HepG2 (cell line): ENCODE measurements around the gene SLC45A1. TPM values are rescaled to one million over a fixed set of nuclear protein-coding genes. Genes with fewer than 3 reads are reported as not detected.

Source experiments
- HMG20B ChIP-seq: conservative IDR thresholded peaks from 2 replicates; pipeline ENCODE4 v1.6.1; 2016; ENCODE audit warnings: missing genetic modification reagents, missing compliant biosample characterization
- JUNB ChIP-seq: sonication (generic); formaldehyde crosslinking; IDR thresholded peaks from 2 replicates; pipeline ENCODE4 v1.8.0; 2022; ENCODE audit warnings: missing genetic modification reagents, mild to moderate bottlenecking, borderline replicate concordance
- KIAA2018 ChIP-seq: sonication (generic); formaldehyde crosslinking; IDR thresholded peaks from 2 replicates; pipeline ENCODE4 v1.5.0; 2020; ENCODE audit warnings: mild to moderate bottlenecking, missing genetic modification reagents, borderline replicate concordance
- MYC ChIP-seq: sonication (generic); formaldehyde crosslinking; IDR thresholded peaks from 2 replicates; pipeline ENCODE4 v1.9.0; 2021; ENCODE audit warnings: missing genetic modification reagents, borderline replicate concordance
- NFYB ChIP-seq: sonication (generic); formaldehyde crosslinking; IDR thresholded peaks from 2 replicates; pipeline ENCODE4 v1.4.0; 2020; ENCODE audit warnings: missing genetic modification reagents
- RAD21 ChIP-seq: fragments of 450-650 bp; formaldehyde crosslinking; IDR thresholded peaks from 2 replicates; pipeline ENCODE4 v1.5.0; 2020; ENCODE audit warnings: mild to moderate bottlenecking
- RAD51 ChIP-seq: fragments of 450-650 bp; IDR thresholded peaks from 2 replicates; pipeline ENCODE4 v1.6.1; 2016; ENCODE audit warnings: borderline replicate concordance
- SOX5 ChIP-seq: IDR thresholded peaks from 2 replicates; pipeline ENCODE4 v1.6.1; 2016; ENCODE audit warnings: borderline replicate concordance
- SP140L ChIP-seq: sonication (generic); formaldehyde crosslinking; IDR thresholded peaks from 2 replicates; pipeline ENCODE4 v1.4.0; 2020; ENCODE audit warnings: missing genetic modification reagents, borderline replicate concordance
- TAF1 ChIP-seq: sonication (generic); formaldehyde crosslinking; IDR thresholded peaks from 2 replicates; pipeline ENCODE4 v1.4.0; 2020; ENCODE audit warnings: missing genetic modification reagents
- TEAD3 ChIP-seq: optimal IDR thresholded peaks from 2 replicates; pipeline ENCODE3; 2016; ENCODE audit warnings: borderline replicate concordance
- TOE1 ChIP-seq: sonication (generic); formaldehyde crosslinking; IDR thresholded peaks from 2 replicates; pipeline ENCODE4 v1.4.0; 2020; ENCODE audit warnings: mild to moderate bottlenecking, missing genetic modification reagents
- YEATS2 ChIP-seq: sonication (generic); formaldehyde crosslinking; IDR thresholded peaks from 2 replicates; pipeline ENCODE4 v1.4.0; 2020; ENCODE audit warnings: missing genetic modification reagents, borderline replicate concordance
- ZNF432 ChIP-seq: sonication (generic); formaldehyde crosslinking; IDR thresholded peaks from 2 replicates; pipeline ENCODE4 v1.5.0; 2020; ENCODE audit warnings: missing genetic modification reagents, mild to moderate bottlenecking, borderline replicate concordance
- ZNF609 ChIP-seq: sonication (generic); formaldehyde crosslinking; IDR thresholded peaks from 2 replicates; pipeline ENCODE4 v1.4.0; 2020; ENCODE audit warnings: mild to moderate bottlenecking, missing genetic modification reagents, borderline replicate concordance
- ZNF772 ChIP-seq: sonication (generic); formaldehyde crosslinking; IDR thresholded peaks from 2 replicates; pipeline ENCODE4 v1.5.0; 2020; ENCODE audit warnings: mild to moderate bottlenecking, missing genetic modification reagents
- ZNF792 ChIP-seq: IDR thresholded peaks from 2 replicates; pipeline ENCODE4 v1.6.1; 2016
- polyA plus RNA-seq, 8 experiments: library from polyadenylated mRNA; depleted of rRNA in 3 of 8; stranded (reverse) in 7 of 8; unstranded in 1 of 8; fragments of >200 nt; fragmentation: Illumina TruSeq in 4 of 8; extraction: Trizol in 4 of 8; gene quantifications; 2 replicates each; pipeline versions ENCODE4 v1.2.1 to v1.2.3, GENCODE V29; 2011 to 2016; ENCODE audit warnings: low read depth in 4 of 8, missing spikeins in 1 of 8, mixed read lengths in 1 of 8; ENCODE audit not compliant: insufficient read depth in 1 of 8
- total RNA-seq, 5 experiments: library from RNA; depleted of rRNA; stranded (reverse); fragments of >200 nt; fragmentation: Illumina TruSeq; extraction: Trizol; gene quantifications; 2 replicates each; pipeline ENCODE4 v1.2.3, GENCODE V29; 2016; ENCODE audit warnings: low read depth in 1 of 5

SLC45A1 gene
- total and polyA plus RNA-seq, 2 of the 13 experiments (the other 11 are each of a cell fraction or from before 2014, with no cell fraction given): not detected

GRCh38 chr1:8315573-8316475 is 2.1 kb upstream of the SLC45A1 start (continued):
- TF ChIP-seq KIAA2018 (CRISPR knock-in tag): no peak
- TF ChIP-seq YEATS2 (CRISPR knock-in tag): peak; percentile 48; the same call in 1 of the 2 replicates
- no peak for TF ChIP-seq JUNB (CRISPR knock-in tag)
- no peak for TF ChIP-seq ZNF432 (CRISPR knock-in tag)
- TF ChIP-seq TOE1 (CRISPR knock-in tag): no peak
- TF ChIP-seq NFYB (CRISPR knock-in tag): peak; percentile 43
- TF ChIP-seq MYC (CRISPR knock-in tag): peak; percentile 61; the same call in 1 of the 2 replicates
- TF ChIP-seq TAF1: 0 out of 2 replicates have a peak, but pooled peaks have one; percentile 22
- 0 out of 2 replicates have a peak, but pooled peaks have one; percentile 24 for TF ChIP-seq ZNF609
- TF ChIP-seq SOX5: peak; percentile 13; the same call in 1 of the 2 replicates
- TF ChIP-seq TEAD3 (CRISPR knock-in tag): peak; percentile 50
- TF ChIP-seq SP140L (CRISPR knock-in tag): no peak
- TF ChIP-seq RAD21 (CRISPR knock-in tag): peak; percentile 46
- no peak for TF ChIP-seq ZNF772 (CRISPR knock-in tag)
- no peak for TF ChIP-seq ZNF792 (CRISPR knock-in tag)
- TF ChIP-seq RAD51: no peak
- TF ChIP-seq HMG20B (CRISPR knock-in tag): no peak
